Endometrial microvascular endothelial cells (primary cell): ENCODE data around the gene OPN1MW2. TPM values are rescaled to one million over a fixed set of nuclear protein-coding genes. Genes with fewer than 3 reads are reported as not detected.
"Not testable (repeated sequence)": the region's sequence is repeated elsewhere in the genome, so short reads cannot be mapped to it uniquely, and the experiment has no call there.

ENCODE experiments used
- in situ Hi-C: cut with HindIII; loops from 2 replicates; pipeline ENCODE4 v1.10.0; 2017; ENCODE audit warnings: low sequenced_read_pairs, low pct_unique_long_range_greater_than_20kb; ENCODE audit errors: inconsistent ontology term
- total RNA-seq: library from RNA; depleted of rRNA; stranded (reverse); fragments of >200 nt; gene quantifications from one replicate; pipeline ENCODE4 v1.2.3, GENCODE V29; 2015; ENCODE audit errors: inconsistent ontology term

OPN1MW2 gene
- total RNA-seq, 1 donor from 2014 or later = not detected

DNA sequence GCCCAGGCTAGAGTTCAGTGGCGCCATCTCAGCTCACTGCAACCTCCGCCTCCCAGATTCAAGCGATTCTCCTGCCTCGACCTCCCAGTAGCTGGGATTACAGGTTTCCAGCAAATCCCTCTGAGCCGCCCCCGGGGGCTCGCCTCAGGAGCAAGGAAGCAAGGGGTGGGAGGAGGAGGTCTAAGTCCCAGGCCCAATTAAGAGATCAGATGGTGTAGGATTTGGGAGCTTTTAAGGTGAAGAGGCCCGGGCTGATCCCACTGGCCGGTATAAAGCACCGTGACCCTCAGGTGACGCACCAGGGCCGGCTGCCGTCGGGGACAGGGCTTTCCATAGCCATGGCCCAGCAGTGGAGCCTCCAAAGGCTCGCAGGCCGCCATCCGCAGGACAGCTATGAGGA, 37.7 kb downstream of the OPN1MW2 start, which contains the start of gene OPN1MW3:
Gene OPN1MW3, plus strand, starts transcription at position 301 of the 400 bp plus-strand sequence. Its CDS starts 38 bp downstream, at position 339.
- in situ Hi-C loops = not testable (repeated sequence)

DNA sequence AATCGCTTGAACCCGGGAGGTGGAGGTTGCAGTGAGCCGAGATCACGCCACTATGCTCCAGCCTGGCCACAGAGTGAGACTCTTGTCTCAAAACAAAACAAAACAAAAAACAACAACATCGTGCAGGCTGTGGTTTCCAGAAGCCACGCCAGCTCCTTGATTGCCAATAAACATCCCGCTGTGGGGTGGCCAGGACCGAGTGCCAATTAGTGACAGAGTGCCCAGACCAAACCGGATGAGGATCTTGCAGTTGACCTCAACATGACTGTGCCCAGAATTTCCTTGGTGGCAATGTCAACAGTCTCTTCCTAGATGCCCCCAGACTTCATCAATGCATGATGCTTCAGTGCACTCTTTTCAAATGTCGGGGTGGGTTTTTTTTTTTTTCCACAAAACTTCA, 39.2 kb downstream of the OPN1MW2 start:
- in situ Hi-C loops = not testable (repeated sequence)

DNA sequence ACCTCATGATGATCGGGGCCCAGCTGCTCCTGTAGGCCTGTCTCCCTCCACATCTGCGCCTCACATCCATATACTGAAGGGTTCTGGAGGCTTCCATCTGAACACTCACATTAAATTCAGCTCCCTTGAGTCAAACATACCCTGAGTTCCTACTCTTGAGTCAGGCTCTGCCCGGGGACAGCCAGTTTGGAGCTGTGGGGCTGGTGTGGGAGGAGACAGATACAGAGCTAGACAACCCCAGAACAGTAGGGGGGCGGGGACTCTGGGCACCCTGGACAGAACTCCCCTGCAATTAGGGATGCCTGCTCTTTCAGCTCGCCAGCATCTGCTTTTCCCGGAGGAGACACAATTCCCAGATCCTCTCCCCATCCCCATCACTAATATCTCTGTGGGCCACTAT, 43.5 kb downstream of the OPN1MW2 start:
- in situ Hi-C loops = not testable (repeated sequence)

DNA sequence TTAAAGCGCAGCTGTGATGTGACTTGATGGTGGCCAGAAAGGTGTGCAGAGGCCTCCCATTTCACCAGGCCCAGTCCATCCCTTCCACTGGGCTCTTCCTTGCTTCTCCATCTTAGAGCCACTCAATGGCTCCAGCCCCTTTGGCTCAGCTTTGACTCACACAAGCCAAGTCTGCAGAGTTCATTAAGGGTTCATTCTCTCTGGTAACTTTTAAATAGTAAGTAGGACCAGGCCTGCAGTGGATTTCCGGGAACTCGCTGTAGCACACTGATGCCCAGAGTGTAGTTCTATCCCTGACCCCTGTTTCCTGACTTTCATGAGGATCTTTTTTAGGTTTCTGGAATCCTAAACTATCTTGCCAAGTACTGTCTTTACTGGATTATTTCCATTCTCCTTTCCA, 49.7 kb downstream of the OPN1MW2 start:
- in situ Hi-C loops = not testable (repeated sequence)

Other genes starting within 250 kb of the OPN1MW2 start
- gene HCFC1, start 247.9 kb upstream of the OPN1MW2 start, total RNA-seq = 44.8 TPM
- 9.8 TPM for gene TMEM187, start 247.0 kb upstream of the OPN1MW2 start, total RNA-seq
- gene IRAK1, start 199.9 kb upstream of the OPN1MW2 start, total RNA-seq = 156 TPM
- 20.5 TPM for gene MECP2, start 122.0 kb upstream of the OPN1MW2 start, total RNA-seq
- gene OPN1LW, start 75.5 kb upstream of the OPN1MW2 start, total RNA-seq = not detected
- not detected for gene OPN1MW, start 37.2 kb upstream of the OPN1MW2 start, total RNA-seq
- gene OPN1MW3, start 37.8 kb downstream of the OPN1MW2 start, total RNA-seq = not detected
- not detected for gene TEX28, start 75.4 kb downstream of the OPN1MW2 start, total RNA-seq
- not detected for gene TKTL1, start 76.0 kb downstream of the OPN1MW2 start, total RNA-seq
- 1,820 TPM for gene FLNA, start 154.9 kb downstream of the OPN1MW2 start, total RNA-seq
- gene EMD, start 159.5 kb downstream of the OPN1MW2 start, total RNA-seq = 67.0 TPM
- 7,561 TPM for gene RPL10, start 178.6 kb downstream of the OPN1MW2 start, total RNA-seq
- gene DNASE1L1, start 189.5 kb downstream of the OPN1MW2 start, total RNA-seq = 138 TPM
- gene TAFAZZIN, start 191.8 kb downstream of the OPN1MW2 start, total RNA-seq = 36.1 TPM
- gene ATP6AP1, start 208.9 kb downstream of the OPN1MW2 start, total RNA-seq = 108 TPM
- 110 TPM for gene GDI1, start 217.4 kb downstream of the OPN1MW2 start, total RNA-seq
- gene FAM50A, start 224.4 kb downstream of the OPN1MW2 start, total RNA-seq = 34.3 TPM
- gene PLXNA3, start 238.5 kb downstream of the OPN1MW2 start, total RNA-seq = 8.9 TPM